Measurements from ENCODE around the gene DENND4C.
"Not testable (repeated sequence)": the region's sequence is repeated elsewhere in the genome, so short reads cannot be mapped to it uniquely, and the experiment has no call there.

The DENND4C gene

GRCh38 chr9:19378164-19378563 is 147.7 kb downstream of the DENND4C start:
- no peak for DNase-seq

GRCh38 chr9:19378647-19379046 is 148.2 kb downstream of the DENND4C start:
- no peak for DNase-seq

GRCh38 chr9:19379283-19379682 is 148.8 kb downstream of the DENND4C start:
- no peak for DNase-seq

GRCh38 chr9:19379697-19380046 is 149.2 kb downstream of the DENND4C start:
- peak; percentile 48 for DNase-seq

GRCh38 chr9:19380826-19381075 is 150.3 kb downstream of the DENND4C start:
- no peak for DNase-seq

- no peak for DNase-seq
Observed at GRCh38 chr9:19381656-19382055, 151.2 kb downstream of the DENND4C start.

- DNase-seq: not testable (repeated sequence)
Observed at GRCh38 chr9:19385212-19385611, 154.7 kb downstream of the DENND4C start.

GRCh38 chr9:19385786-19386501 is 155.5 kb downstream of the DENND4C start:
- DNase-seq: no peak

- no peak for DNase-seq
Observed at GRCh38 chr9:19386502-19387044, 156.1 kb downstream of the DENND4C start.

- no peak for DNase-seq
Observed at GRCh38 chr9:19387317-19387716, 156.8 kb downstream of the DENND4C start.

- not testable (repeated sequence) for DNase-seq
Observed at GRCh38 chr9:19389539-19389938, 159.0 kb downstream of the DENND4C start.

GRCh38 chr9:19397845-19398244 is 167.4 kb downstream of the DENND4C start:
- DNase-seq: no peak

GRCh38 chr9:19403231-19403630 is 172.7 kb downstream of the DENND4C start:
- not testable (repeated sequence) for DNase-seq

- no peak for DNase-seq
Observed at GRCh38 chr9:19404283-19405075, 174.0 kb downstream of the DENND4C start.

- DNase-seq: no peak
Observed at GRCh38 chr9:19405771-19406170, 175.3 kb downstream of the DENND4C start.

- no peak for DNase-seq
Observed at GRCh38 chr9:19408316-19408692, 177.8 kb downstream of the DENND4C start.

GRCh38 chr9:19408693-19409400 is 178.4 kb downstream of the DENND4C start, which contains the start of gene ACER2:
TSS of gene ACER2 (plus strand) at chr9:19409009. CDS start at chr9:19409085, 76 bp downstream.
- peak; percentile 97 for DNase-seq

GRCh38 chr9:19409401-19410194 is 179.1 kb downstream of the DENND4C start:
- peak; percentile 39 for DNase-seq

GRCh38 chr9:19410195-19410503 is 179.7 kb downstream of the DENND4C start:
- DNase-seq: no peak

- DNase-seq: no peak
Observed at GRCh38 chr9:19410594-19410993, 180.1 kb downstream of the DENND4C start.

- DNase-seq: no peak
Observed at GRCh38 chr9:19411316-19411715, 180.8 kb downstream of the DENND4C start.

GRCh38 chr9:19413456-19413855 is 183.0 kb downstream of the DENND4C start:
- not testable (repeated sequence) for DNase-seq

GRCh38 chr9:19416143-19416542 is 185.7 kb downstream of the DENND4C start:
- no peak for DNase-seq

All from CD4-positive, alpha-beta T cell treated with Interleukin-6 for 4 hours (primary cell).